Stimulated activated CD8-positive, alpha-beta memory T cell treated with anti-CD3 and anti-CD28 coated beads, Interleukin-2, amount 100 ng/mL, for 48 hours (primary cell): Measurements from ENCODE around the gene ZMYM4.
"Not testable (repeated sequence)": the region's sequence is repeated elsewhere in the genome, so short reads cannot be mapped to it uniquely, and the experiment has no call there.

Source experiments
- DNase-seq, 2 donors: peaks; one replicate each; pipeline ENCODE4 v3.0.0-alpha.2; 2020; ENCODE audit warnings: low read depth in 2 of 2

ZMYM4 gene

GRCh38 chr1:35454176-35454575, 185.7 kb downstream of the ZMYM4 start:
- DNase-seq, result no peak

GRCh38 chr1:35454616-35455015, 186.1 kb downstream of the ZMYM4 start:
- no peak for DNase-seq

- no peak for DNase-seq
Measured at GRCh38 chr1:35460796-35461195, 192.3 kb downstream of the ZMYM4 start.

- DNase-seq, result no peak
Measured at GRCh38 chr1:35461966-35462651, 193.6 kb downstream of the ZMYM4 start.

GRCh38 chr1:35463232-35463631, 194.7 kb downstream of the ZMYM4 start:
- DNase-seq, result no peak

GRCh38 chr1:35463749-35464148, 195.2 kb downstream of the ZMYM4 start:
- DNase-seq, result not testable (repeated sequence)

- DNase-seq, result no peak
Measured at GRCh38 chr1:35466120-35466519, 197.6 kb downstream of the ZMYM4 start.

GRCh38 chr1:35470977-35471613, 202.6 kb downstream of the ZMYM4 start:
- DNase-seq, result no peak
